Measurements from ENCODE around the gene TBC1D19.

GRCh38 chr4:26753187-26753586 is 169.3 kb downstream of the TBC1D19 start:
- no peak for TF ChIP-seq CTCF (conservative IDR thresholded peaks at IDR 0.05; ENCODE audit: low read depth, low read length)
- no peak for TF ChIP-seq EZH2 (IDR thresholded peaks at IDR 0.05; ENCODE audit: low read length, unreplicated experiment)

All from PC-3 (cell line).